Neural crest cell (in vitro differentiated cells): Measurements from ENCODE around the gene PSMD1. TPM values are rescaled to one million over a fixed set of nuclear protein-coding genes. Genes with fewer than 3 reads are reported as not detected.

Experiments used
- DNase-seq: peaks from one replicate; pipeline ENCODE4 v3.0.0; 2021; ENCODE audit warnings: low read depth, mixed read lengths, low spot score
- H3K27ac Mint-ChIP-seq: one replicate; pipeline ENCODE4 v1.8.0; 2021; ENCODE audit warnings: mild to moderate bottlenecking, mixed read lengths; ENCODE audit not compliant: unreplicated experiment
- H3K27me3 Mint-ChIP-seq: 2 replicates; pipeline ENCODE4 v1.8.0; 2021; ENCODE audit warnings: low read depth, mild to moderate bottlenecking, mixed read lengths
- H3K36me3 Mint-ChIP-seq: 2 replicates; pipeline ENCODE4 v1.8.0; 2021; ENCODE audit warnings: low read depth, mild to moderate bottlenecking, mixed read lengths
- H3K4me1 Mint-ChIP-seq: 2 replicates; pipeline ENCODE4 v1.8.0; 2021; ENCODE audit warnings: mixed read lengths
- H3K4me3 Mint-ChIP-seq: one replicate; pipeline ENCODE4 v1.8.0; 2021; ENCODE audit warnings: mild to moderate bottlenecking, mixed read lengths
- H3K9me3 Mint-ChIP-seq: 2 replicates; pipeline ENCODE4 v1.8.0; 2021; ENCODE audit warnings: mixed read lengths
- total RNA-seq: library from RNA; stranded (reverse); gene quantifications from 2 replicates; pipeline ENCODE4 v1.2.1, GENCODE V29; 2021
- TF ChIP-seq, protein P1 (sequence below): fragments of 200-600 bp; sonication (generic); conservative IDR thresholded peaks from 2 replicates; pipeline ENCODE4 v1.5.0; 2021; ENCODE audit warnings: antibody characterized with exemption, mild to moderate bottlenecking

PSMD1 gene
- total RNA-seq, 1 donor from 2014 or later: 128 TPM

DNA sequence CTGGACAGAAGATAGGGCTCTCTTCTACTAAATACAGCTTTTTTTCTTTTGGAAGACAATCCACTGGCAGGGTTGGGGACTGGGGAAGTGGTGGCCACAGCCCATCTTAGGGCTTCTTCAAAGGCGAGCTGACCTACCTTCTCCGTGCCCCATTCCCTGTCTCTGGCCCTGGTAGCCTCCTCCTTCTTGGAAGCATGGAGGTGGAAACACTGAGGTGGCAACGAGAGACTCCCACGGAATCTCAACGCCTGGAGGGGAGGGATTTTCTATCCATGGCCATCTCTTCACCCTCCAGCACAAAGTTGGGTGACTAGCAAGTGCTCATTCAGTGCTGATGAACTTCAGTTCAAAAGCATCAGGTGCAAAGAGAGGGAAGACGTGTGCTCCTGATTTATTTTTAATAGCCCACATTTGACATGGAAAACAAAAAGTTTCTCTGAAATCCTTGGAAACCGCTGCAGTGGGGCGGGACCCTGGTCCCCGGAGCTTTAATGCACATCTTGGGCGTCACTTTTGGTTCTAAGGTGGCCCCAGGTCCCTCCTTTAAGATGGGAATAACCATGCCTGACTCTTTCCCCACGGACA is 141.1 kb downstream of the PSMD1 start:
- DNase-seq: no peak
- peaks cover 39% of the 10 kb centered on the region for H3K4me1 Mint-ChIP-seq
- H3K36me3 Mint-ChIP-seq: peaks cover 6% of the 10 kb centered on the region
- TF ChIP-seq, protein P1, sequence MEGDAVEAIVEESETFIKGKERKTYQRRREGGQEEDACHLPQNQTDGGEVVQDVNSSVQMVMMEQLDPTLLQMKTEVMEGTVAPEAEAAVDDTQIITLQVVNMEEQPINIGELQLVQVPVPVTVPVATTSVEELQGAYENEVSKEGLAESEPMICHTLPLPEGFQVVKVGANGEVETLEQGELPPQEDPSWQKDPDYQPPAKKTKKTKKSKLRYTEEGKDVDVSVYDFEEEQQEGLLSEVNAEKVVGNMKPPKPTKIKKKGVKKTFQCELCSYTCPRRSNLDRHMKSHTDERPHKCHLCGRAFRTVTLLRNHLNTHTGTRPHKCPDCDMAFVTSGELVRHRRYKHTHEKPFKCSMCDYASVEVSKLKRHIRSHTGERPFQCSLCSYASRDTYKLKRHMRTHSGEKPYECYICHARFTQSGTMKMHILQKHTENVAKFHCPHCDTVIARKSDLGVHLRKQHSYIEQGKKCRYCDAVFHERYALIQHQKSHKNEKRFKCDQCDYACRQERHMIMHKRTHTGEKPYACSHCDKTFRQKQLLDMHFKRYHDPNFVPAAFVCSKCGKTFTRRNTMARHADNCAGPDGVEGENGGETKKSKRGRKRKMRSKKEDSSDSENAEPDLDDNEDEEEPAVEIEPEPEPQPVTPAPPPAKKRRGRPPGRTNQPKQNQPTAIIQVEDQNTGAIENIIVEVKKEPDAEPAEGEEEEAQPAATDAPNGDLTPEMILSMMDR: no peak
- peak overlapping the region; percentile 94 for H3K4me3 Mint-ChIP-seq
- H3K27me3 Mint-ChIP-seq: no peaks in the 10 kb centered on the region
- H3K27ac Mint-ChIP-seq: peak overlapping the region; percentile 92
- no peaks in the 10 kb centered on the region for H3K9me3 Mint-ChIP-seq

DNA sequence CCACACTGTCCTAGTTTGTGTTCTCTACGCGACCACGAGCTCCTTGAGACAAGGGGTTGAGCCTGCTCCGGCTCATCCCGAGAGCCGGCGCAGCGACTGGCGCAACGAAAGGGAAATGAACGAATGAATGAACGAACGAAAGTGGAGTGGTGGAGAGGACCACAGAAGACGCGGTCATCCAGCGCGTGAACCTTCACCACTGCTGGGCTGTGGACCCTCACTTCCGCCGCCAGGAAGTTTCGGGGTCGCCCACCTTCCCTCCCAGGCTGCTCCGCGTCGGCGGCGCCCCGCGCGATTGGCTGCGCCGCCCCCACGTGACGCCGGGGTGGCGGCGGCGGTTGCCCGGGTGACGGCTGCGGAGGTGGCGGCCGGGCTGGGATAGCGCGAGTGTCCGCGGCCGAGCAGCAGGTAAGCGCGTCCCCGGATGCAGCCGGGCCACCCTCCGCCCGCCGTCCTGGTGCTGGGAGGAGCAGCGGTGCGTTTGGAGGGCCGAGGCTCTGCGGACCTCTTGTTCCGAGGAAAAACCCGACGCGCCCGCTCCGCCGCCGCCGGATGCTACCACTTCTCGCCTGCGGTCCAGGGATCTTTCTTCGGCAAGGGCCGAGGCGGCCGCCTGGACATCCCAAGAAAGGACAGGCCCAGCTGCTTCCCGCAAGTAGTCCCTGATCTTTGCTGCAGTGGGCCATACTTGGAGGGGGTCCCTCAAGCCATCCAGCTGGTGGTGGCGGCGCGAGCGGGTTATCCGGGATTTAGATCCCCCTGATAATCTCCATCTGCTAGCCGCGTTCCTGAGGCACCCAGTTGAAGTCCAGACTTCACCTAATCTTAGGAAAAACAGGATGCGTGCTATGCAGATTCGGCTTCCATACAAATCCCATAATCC is 141.9 kb downstream of the PSMD1 start, which contains the start of gene ARMC9:
TSS of gene ARMC9 (plus strand) at position 341 of the 883 bp plus-strand sequence. CDS start 7,608 bp downstream, outside the sequence.
- peak within 1 kb of the TSS; percentile 96 for H3K4me3 Mint-ChIP-seq
- peaks cover 10% of the 10 kb centered on the region for H3K36me3 Mint-ChIP-seq
- H3K4me1 Mint-ChIP-seq: peaks cover 34% of the 10 kb centered on the region
- H3K27me3 Mint-ChIP-seq: no peaks in the 10 kb centered on the region
- TF ChIP-seq, protein P1: no peak
- peak; percentile 74 for DNase-seq
- no peaks in the 10 kb centered on the region for H3K9me3 Mint-ChIP-seq
- H3K27ac Mint-ChIP-seq: peak within 1 kb of the TSS; percentile 92

DNA sequence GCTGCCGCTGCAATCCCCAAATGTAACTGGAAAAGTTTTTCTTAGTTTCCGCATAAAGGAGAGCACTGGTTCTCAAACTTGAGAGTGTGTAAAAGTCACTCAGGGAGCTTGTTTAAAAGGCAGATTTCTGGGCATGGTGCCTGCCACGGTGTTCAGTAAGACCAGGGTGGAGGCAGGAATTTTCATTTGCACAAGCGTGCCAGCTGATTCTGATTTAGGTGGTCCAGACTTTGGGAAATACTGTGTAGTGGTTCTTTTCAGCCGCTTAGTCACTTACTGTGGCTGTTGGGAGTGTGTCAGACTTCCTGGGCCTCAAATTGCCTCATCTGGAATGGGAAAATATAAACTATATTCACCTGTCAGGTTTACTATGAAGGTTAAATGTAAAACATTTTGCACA is 142.6 kb downstream of the PSMD1 start:
- no peak overlapping the region for H3K27ac Mint-ChIP-seq
- no peak for DNase-seq

DNA sequence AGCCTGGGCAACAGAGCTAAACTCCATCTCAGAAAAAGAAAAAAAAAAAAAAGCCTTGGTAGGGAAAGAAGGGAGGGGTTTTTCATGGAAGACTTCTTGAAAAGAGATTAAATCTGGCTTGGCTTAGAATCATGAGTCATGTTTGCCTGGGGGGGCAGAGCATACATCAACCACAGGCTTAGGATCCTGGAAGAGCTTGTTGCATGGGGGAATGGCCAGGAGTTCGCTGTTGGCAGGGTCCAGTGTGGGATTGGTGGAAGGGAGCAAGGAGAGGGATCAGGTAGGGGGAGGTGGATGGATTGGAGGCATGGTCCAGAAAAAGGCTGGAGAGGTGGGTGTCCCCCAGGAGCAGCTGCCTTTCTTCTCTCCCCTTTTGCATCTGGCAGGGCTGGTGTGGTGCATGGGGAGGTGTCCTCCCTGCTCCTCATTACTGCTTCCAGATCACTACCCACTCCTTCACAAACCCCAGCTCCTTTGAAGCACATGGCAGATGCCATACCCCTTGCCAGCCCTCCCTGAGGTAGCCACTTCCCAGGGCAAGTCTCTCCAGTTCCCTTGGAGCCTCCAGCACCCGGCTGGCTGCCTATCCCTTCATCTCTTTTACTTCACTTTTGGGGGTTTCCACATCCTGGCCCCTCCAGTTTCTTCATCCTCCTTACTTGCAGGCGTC is 144.3 kb downstream of the PSMD1 start:
- Mint-ChIP-seq H3K36me3 (peaks cover 15% of the 10 kb centered on the region), H3K27me3 (no peaks in the 10 kb centered on the region), H3K4me3 (peak overlapping the region; percentile 62), H3K27ac (peak overlapping the region; percentile 28), H3K4me1 (peaks cover 34% of the 10 kb centered on the region), H3K9me3 (no peaks in the 10 kb centered on the region)
- TF ChIP-seq, protein P1: no peak
- no peak for DNase-seq

More for the DNA sequence above, 142.6 kb downstream of the PSMD1 start:
- Mint-ChIP-seq H3K27me3 (no peaks in the 10 kb centered on the region), H3K9me3 (no peaks in the 10 kb centered on the region), H3K4me1 (peaks cover 34% of the 10 kb centered on the region), H3K4me3 (peak overlapping the region; percentile 96), H3K36me3 (peaks cover 12% of the 10 kb centered on the region)
- TF ChIP-seq, protein P1: no peak

DNA sequence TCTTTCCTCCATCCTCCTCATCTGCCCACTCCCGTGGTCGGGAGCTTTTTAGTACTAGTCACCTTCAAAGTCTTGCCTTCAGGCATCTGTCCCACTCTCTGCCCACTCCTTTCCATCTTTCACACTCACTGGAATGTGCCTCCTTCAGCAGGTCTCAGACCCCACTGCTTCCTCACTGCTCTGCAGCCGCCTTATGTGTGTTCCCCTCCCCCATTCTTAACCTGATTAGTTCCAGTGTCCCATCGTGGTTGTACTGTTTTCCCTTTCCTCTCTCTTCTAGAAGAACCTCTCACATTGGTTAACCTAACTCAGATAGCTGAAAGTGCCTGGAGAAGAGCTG is 144.8 kb downstream of the PSMD1 start:
- no peaks in the 10 kb centered on the region for H3K9me3 Mint-ChIP-seq
- no peak for DNase-seq

More for the DNA sequence above, 144.8 kb downstream of the PSMD1 start:
- no peak overlapping the region for H3K27ac Mint-ChIP-seq
- H3K4me3 Mint-ChIP-seq: peak overlapping the region; percentile 62
- TF ChIP-seq, protein P1: no peak
- peaks cover 34% of the 10 kb centered on the region for H3K4me1 Mint-ChIP-seq
- H3K36me3 Mint-ChIP-seq: peaks cover 15% of the 10 kb centered on the region
- H3K27me3 Mint-ChIP-seq: no peaks in the 10 kb centered on the region
